OCI-M2 (cell line): ENCODE data around the gene FAM124B.
"Not testable (repeated sequence)": the region's sequence is repeated elsewhere in the genome, so short reads cannot be mapped to it uniquely, and the experiment has no call there.

Experiments
- DNase-seq: peaks from one replicate; lab custom pipeline; 2025; ENCODE audit not compliant: unreplicated experiment; lab: John Stamatoyannopoulos, UW

FAM124B gene

DNA sequence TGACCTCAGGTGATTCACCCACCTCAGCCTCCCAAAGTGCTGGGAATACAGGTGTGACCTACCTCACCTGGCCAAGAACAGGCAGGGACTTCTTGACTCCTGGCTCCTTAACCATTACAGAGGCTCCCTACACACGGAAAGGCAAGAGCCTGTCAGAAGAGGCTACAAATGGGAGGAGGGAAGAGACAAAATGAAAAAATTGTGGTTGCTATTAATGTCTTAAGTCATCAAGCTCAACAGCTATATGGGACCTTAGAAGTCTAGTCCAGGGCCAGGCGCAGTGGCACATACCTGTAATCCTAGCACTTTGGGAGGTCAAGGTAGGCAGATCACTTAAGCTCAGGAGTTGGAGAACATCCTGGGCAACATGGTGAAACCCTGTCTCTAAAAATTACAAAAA lies 11.5 kb upstream of the FAM124B start:
- DNase-seq, result no peak

DNA sequence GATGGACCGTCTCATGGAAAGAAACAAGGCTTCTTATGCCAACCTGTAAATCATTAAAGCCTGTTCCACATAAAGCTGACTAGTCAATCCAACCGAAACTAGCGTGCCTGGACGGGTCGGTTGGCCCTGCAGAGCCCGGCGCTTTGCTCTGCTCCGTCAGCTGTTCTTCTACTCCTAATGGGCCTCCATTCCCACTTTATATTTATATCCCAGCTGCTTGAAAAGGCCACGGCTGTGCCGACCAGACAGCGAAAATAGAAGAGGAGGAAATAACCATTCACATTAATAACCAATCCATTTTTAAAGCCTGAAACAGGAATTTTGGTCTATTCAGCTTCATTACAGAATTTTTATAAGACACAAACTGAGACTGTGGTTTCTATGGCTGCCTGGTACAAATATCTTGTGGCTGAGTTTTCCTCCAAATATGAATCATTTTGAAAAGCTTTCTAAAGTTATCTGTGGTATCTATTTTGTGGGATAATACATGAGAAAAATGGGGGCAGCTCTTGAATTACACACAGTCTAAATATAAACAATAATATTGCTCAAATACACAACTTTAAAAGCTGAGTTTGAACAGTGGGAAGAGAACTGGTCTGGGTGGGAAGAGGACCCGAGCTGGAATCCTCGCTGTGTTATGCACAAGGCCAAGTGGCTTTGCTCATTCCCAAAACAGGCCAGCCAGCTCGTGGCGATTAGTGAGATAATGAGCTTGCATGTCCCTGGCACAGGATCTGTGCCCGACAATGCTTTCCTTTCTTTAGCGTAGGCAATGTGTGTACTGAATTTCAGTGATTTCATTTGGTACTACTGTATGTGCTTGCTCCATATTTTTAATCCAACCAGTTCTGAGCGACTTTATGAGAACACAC lies 10.5 kb upstream of the FAM124B start:
- DNase-seq, result no peak

DNA sequence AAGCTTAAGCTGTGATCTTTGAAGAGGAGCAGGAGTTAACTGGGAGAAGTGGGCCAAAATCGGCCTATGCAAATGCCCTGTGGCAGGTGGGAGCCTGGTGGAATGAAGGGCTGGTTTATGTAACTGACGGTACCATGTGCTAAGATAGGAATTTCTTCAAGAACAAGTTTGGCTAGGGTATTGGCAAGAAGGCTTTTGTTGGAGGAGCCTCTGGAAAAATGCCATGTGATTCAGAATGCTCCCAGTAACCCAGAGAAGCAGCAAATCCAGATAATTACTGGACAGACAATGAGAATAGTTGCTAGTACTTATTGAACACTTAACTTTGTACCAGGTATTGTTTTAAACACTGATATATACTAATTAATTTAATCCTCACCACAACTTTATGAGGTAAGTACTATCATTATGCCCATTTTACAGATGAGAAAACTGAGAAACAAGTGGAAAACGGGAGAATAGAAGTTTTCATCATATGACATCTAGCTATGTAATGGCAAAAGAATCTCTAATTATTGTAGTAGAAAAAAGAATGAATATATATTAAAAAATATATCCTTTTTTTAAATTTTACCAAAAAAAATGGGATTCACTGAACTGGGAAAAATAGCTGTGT lies 9.1 kb upstream of the FAM124B start:
- DNase-seq, result no peak

DNA sequence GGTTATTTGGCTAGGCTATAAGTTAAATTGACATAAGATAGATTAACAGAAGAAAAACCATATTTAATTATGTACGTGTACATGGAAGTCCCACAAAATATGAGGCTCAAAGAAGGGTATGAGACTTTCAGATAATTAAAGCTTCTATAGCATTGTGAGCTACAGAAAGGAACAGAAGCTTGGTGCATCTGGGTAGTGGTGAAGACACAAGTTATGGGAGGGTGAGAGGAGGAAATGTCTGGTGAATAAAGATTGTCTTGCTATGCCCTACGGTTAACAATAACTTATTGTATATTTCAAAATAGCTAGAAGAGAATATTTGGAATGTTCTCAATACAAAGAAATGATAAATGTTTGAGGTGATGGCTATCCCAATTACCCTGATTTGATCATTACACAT lies 6.8 kb upstream of the FAM124B start:
- no peak for DNase-seq

DNA sequence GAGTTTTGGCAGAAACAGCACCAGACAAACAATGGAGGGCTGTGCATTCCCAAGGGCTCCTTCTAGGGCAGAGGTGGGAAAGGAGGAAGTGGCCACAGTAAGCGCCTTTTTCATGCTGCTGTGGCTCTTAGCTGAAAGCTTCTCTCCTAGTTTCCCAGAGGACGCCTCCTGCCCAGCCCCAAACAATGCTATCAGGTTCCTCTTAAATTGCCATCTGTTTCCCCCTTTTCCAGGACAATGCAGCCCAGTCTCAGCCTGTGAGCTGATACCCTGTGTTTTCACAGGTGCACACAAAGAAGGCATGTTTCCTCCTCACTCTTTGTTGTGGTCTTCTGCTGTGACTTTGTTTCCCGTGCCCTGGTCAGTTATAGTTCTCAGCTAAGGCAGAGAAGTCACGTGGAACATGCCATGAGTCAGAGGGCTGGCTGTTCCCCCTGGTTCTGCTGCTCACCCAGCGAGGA lies 5.4 kb upstream of the FAM124B start:
- no peak for DNase-seq

DNA sequence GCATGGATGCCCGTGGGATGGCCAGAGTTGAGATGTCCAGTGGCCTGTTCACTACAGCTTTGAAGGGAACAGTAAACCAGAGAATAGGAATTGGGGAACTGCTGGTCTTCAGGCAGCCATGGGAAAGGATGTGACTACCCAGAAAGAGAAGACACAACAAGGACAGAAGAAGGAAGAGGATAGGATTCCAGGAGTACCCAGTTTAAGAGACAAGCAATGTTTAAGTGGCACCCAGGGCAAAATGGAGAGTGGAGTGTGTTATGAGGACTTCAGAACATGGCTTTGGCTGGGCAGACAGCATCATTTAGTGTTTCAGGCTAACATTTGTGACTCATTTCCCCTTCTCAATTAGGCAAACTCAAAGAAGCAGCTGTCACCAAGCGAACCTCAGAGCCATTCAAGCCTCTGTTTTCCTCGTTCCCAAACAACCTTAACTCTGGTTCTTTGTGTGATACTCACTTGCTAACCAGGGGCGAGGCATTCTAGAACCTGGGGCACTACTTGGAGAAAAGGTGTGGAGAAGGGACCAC lies 4.0 kb upstream of the FAM124B start:
- DNase-seq, result no peak

DNA sequence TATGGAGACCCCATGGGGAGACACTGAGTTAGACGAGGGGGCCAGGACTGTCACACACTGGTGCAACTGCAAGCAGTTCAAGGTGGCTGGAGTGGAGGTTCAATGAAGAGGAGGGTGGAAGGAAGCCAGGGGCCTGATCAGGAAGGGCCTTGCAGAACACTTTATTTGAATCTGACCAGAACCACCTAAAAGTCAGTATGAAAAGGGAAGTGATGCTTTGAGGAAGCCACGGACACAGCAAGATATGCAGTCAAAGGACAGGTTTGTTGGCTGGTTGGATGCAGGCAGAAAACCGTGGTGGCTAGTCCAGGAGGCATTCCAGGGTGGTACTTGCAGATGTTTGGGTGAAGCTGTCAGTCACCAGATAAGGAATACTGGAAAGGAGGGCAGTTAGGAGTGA lies 3.5 kb upstream of the FAM124B start:
- DNase-seq, result no peak

DNA sequence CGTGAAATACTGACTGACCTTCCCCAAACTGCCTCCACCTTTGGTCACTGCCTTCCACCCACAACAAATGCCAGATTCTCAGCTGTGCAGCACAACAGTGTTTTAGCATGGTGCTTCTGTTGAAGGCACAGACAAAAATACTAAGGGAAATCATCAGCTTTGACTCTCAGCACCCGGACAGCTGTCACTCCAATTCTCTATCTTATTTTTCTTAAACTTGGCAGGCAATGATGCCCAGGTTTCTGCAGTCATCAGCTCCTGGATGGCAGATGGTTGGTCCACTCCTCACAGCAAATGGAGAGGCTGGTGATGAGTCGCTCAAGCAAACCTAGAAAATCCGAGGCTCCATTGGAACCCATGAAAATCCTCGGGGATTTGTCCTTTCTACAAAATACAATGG lies 2.9 kb upstream of the FAM124B start:
- no peak for DNase-seq

DNA sequence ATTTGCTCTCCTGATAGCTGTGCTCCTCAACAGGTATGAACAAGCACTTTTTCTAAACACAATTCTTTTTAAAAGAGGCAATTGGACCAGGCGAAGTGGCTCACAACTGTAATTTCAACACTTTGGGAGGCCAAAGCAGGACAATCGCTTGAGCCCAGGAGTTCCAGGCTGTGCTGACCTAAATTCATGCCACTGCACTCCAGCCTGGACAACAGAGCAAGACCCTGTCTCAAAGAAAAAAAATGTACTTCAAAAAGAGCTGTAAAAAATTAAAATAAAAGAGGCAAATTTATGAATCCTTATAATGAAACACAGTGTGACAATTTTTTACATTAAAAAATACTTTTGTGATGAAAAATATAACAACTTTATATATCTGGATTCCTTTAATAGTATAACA lies 1.8 kb upstream of the FAM124B start:
- DNase-seq, result no peak

DNA sequence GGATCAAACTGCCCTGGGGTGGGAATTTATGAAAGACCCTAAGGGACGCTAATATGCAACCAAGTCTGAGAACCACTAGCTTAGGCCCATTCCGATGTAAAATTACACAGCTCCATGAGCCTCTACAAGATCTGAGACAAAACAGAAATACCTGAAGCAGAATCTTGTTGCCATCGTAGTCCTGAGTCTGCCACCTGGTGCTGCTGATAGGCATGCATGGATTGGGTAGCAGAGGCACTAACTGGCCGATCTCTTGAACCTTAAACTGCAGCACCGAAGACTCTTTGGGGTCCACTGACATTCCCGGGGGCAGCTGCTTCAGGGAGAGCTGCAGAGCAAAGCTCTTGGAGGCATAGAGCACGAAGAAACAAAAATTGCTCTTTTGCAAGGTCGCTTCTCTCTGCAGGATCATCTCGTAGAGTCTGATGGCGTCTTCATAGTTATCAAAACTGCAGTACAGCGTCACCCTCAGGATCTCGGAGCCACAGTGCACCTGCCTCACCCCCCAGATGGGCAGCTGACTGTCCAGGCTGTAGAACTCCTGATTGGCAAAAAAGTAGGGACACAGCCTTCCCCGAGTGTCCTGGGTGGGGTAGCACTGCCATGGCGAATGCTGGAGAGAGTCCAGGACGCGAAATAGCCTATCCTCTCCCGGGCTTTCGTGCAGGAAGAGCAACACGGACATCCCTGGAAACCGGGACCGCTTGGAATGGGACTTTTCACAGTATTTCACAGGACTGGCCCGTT lies 848 bp downstream of the FAM124B start:
- DNase-seq, result no peak

DNA sequence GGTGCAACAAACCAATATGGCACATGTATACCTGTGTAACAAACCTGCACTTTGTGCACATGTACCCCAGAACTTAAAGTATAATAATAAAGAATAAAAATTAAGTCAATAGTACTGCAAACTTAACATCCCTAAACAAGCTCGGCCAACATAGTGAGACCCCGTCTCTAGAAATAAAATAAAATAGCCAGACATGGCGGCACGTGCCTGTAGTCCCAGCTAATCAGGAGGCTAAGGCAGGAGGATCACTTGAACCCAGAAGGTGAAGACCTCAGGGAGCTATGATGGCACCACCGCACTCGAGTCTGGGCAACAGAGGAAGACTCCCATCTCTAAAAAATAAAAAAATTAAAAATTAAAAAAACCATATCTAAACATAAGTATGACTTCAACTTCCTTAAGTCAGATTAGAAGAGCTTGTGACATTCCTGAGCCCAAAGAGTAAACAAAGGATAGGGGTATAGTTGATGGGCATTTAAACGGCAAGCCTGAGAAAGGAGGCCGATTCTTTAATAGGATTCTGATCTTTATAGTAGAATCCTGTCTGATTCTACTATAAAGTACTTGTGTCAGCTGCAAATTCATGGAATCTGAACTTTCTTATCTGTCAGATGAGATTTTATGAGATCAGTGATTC lies 1.6 kb downstream of the FAM124B start:
- DNase-seq, result no peak

DNA sequence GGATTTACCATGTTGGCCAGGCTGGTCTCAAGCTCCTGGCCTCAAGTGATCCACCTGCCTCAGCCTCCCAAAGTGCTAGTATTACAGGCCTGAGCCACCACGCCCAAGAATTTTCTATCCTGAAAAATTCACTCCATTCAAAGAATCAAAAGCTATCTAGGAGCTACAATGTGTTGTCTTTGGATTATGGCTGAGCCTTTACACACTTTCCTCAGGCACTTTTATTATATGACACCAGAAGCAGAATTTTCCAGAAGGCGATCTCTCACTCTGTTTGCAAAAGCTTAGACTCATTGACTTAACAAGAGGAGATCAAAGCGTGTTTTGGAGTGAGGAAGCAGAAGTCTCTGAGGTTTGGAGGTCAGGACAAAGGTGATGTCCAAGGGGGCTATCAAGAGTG lies 3.6 kb downstream of the FAM124B start:
- DNase-seq, result no peak

DNA sequence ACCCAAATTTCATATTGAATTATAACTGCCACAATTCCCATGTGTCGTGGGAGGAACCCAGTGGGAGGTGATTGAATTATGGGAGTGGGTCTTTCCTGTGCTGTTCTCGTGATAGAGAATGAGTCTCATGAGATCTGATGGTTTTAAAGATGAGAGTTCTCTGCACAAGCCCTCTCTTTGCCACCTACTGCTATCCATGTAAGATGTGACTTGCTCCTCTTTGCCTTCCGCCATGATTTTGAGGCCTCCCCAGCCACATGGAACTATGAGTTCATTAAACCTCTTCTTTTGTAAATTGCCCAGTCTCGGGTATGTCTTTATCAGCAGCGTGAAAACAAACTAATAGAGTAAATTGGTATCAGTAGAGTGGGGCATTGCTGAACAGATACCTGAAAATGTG lies 4.8 kb downstream of the FAM124B start:
- DNase-seq, result not testable (repeated sequence)

DNA sequence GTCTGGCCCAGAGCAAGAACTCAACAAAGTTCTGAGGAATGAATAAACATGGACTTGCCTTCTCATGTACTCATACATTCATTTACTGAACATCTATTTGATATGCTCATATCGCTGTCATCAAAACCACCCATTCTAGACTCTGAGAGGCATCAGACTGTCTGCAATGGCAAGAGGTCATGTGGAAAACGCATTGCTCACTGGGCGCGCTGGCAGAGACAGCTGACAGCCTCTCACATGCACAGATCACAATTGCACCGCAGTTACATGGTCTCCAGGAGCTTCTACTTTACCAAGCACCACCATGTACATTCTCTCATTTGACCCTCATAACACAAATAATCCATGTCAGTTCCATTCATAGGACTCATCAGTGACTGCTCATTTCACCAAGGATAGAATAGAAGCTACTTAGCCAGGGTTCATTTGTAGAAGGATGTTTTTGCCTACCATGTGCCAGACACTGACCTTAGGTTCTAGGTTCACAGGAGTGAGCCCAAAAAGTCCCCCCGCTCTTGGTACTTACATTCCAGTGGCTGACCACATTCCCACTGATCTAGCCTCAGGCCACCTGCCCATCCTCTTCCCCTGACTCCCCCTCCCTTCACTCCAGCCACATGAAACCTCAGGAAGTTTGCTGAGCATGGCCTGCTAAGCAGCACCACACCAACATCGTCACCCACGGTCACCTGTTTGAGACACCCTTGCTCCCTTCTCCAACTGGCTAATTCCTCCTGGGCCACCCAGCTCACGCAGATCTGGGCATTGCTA lies 6.1 kb downstream of the FAM124B start:
- no peak for DNase-seq

DNA sequence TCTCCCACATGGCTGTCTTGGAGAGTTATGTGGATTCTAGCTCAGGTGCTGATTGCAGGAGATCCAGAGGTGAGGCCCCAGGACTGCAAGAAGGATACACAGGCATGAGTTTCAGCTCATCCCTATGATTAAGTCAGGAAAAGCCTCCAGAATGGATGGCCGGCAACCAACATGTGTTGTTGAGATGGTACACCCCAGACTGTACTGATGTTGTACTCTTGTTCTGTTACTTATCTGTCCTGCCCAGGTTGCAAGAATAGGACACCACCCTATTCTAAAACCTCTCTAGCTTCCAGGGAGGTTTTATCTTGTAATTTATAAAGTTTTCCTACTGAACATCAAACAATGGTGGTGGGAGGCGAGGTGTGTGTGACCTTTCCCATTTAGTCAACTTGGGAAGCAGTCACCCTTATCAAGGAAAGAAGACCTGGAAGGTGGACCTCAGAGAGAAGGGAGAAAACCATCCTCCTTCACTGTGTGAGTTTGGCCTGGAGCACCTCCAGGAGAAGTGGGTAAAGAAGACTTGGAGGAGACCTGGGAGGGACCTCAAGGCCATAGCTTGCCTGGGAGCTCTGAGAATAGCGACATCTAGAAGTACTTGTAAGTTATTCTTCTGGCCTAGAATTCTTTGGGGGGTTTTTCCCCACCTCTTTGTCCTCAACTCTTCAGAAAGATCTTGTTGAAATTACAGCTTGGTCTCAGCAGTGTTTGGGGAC lies 8.6 kb downstream of the FAM124B start:
- no peak for DNase-seq

DNA sequence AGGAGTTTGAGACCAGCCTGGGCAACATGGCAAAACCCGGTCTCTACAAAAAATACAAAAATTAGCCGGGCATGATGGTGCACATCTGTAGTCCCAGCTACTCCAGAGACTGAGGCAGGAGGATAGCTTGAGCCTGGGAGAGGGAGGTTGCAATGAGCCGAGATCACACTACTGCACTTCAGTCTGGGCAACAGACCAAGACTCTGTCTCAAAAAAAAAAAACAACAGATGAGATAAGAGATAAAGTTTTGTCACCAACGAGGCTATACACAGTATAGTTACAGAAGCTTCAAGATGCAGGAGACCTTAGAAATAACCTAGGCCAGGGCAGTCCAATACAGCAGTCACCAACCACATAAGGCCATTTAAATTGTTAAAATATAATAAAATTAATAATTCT lies 9.4 kb downstream of the FAM124B start:
- no peak for DNase-seq

DNA sequence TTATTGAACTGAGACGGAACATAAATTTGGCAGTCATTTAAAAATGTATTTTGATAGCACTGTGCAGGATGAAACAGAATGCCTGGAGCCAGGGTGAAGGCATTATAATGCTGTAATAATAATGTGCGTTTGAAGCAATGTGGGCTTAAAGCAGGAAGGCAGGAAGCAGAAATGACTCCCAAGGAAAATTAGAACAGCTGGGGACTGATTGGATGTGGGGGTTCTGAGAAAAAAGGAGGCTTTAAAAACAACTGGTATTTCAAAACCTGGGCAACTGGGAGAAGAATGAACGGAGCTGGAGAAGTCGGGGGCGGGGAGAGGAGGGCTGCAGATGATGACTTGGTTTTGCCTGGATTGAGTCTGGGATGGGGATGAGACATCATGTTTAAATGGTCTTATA lies 12.6 kb downstream of the FAM124B start:
- no peak for DNase-seq

DNA sequence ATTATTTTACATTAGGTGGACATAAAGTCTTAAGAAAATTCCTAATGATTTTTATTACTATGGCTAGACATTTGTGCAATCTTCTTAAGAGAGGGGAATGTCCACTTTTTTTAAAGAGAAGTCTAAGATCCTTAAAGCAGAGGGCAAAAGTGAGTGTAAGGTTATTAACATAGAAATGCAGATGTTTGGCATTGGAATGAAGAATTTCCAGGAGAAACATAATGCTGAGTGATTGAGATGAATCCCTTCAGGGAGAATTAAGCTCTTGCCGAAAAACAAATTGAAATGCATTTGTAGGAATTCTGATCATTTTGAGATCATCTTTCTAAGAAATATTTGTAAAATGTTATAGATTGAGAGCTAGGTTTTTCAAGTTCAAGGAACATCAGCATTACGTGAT lies 15.0 kb downstream of the FAM124B start:
- no peak for DNase-seq

DNA sequence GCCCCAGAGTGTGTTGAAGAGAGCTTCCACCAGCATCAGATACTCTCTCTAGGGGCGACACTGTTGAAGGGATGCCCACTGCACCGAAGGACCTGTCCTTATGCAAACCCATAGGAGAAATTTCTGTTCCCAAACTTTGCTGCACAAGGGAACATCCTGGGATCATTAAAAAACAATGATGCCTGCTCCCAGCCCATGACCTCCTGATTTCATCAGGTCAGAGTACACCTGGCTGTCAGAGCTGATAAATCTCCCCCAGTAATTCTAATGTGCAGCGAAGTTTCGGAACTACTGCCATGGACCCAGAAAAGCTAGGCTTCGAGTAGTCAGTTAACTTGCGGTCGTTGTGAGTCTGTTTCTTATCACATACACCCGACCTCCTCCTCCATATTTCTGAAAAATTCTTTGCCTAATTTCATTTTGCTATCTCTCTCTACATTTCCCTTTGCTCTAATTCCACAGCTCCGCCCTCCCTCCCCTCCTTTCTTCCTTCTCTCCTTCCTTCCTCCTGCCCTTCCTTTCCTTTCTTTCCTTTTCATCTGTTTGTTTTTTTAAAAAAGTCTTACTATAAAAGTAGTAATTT lies 18.8 kb downstream of the FAM124B start:
- DNase-seq, result no peak

DNA sequence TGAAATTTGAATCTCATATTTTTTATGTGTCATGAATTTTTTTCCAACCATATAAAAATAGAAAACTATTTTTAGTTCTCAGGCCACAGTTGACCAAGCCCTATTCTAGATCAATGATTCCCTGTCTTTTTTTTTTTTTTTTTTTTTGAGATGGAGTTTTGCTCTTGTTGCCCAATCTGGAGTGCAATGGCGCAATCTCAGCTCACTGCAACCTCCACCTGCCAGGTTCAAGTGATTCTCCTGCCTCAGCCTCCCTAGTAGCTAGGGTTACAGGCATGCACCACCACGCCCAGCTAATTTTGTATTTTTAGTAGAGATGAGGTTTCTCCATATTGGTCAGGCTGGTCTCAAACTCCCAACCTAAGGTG lies 19.6 kb downstream of the FAM124B start:
- DNase-seq, result not testable (repeated sequence)
